GM12878 (cell line): ENCODE results near the gene NME7. TPM values are rescaled to one million over a fixed set of nuclear protein-coding genes. Genes with fewer than 3 reads are reported as not detected.

Experiments used
- ATAC-seq: fragments of 200-7000 bp; cut with Tn5 transposase; 3 replicates; pipeline ENCODE4 v1.9.1; 2020; ENCODE audit warnings: mild to moderate bottlenecking, moderate library complexity
- BruUV-seq: library from RNA; stranded (reverse); fragments of 400-500 nt; replicated peaks from 2 replicates; lab custom pipeline; 2021; lab: Mats Ljungman, UMichigan
- CTCF ChIA-PET: fragments of 300-600 bp; sonication (Branson Sonifier 250); formaldehyde crosslinking; extraction: SDS; loops from one replicate; lab custom pipeline; 2021; ENCODE audit warnings: inconsistent platforms; lab: Yijun Ruan, JAX
- POLR2A ChIA-PET: fragments of 350-600 bp; formaldehyde crosslinking; extraction: SDS; loops from one replicate; lab custom pipeline; 2021; ENCODE audit warnings: inconsistent platforms; lab: Charles Lee
- RAD21 ChIA-PET: fragments of 300-600 bp; sonication (Branson Sonifier 250); formaldehyde crosslinking; loops from one replicate; lab custom pipeline; 2023; ENCODE audit warnings: antibody characterized with exemption; ENCODE audit not compliant: unreplicated experiment; lab: Charles Lee
- SMC1A ChIA-PET: fragments of 300-600 bp; sonication (Branson Sonifier 250); formaldehyde crosslinking; loops from one replicate; lab custom pipeline; 2023; ENCODE audit not compliant: unreplicated experiment, uncharacterized antibody; lab: Charles Lee
- DNase-seq: peaks from one replicate; pipeline ENCODE4 v3.0.0-alpha.2; 2011; ENCODE audit warnings: low read depth, low spot score
- FAIRE-seq: peaks from 3 replicates; lab custom pipeline; 2011; peaks lifted over from hg19 to GRCh38; lab: Jason Lieb, UNC
- H2AFZ ChIP-seq: 2 replicates; pipeline ENCODE4 v1.6.0; 2011; ENCODE audit warnings: low read depth, low read length, control low read depth; ENCODE audit not compliant: control insufficient read depth
- H3K27ac ChIP-seq: 2 replicates; pipeline ENCODE4 v1.5.1; 2011; ENCODE audit warnings: control low read depth; ENCODE audit not compliant: control insufficient read depth, insufficient read depth
- H3K27me3 ChIP-seq, 2 experiments: replicated peaks in 1 of 2; 2 replicates each; pipeline versions ENCODE4 v1.6.0 to v1.6.1; 2011; ENCODE audit warnings: low read length in 1 of 2; ENCODE audit not compliant: control insufficient read depth in 2 of 2, insufficient read depth in 2 of 2
- H3K36me3 ChIP-seq, 2 experiments: 2 replicates each; pipeline ENCODE4 v1.5.1; 2011; ENCODE audit warnings: low read length in 1 of 2; ENCODE audit not compliant: control insufficient read depth in 2 of 2, insufficient read depth in 2 of 2
- H3K4me1 ChIP-seq: 2 replicates; pipeline ENCODE4 v1.6.1; 2011; ENCODE audit warnings: mild to moderate bottlenecking, low read length, moderate library complexity, mixed read lengths; ENCODE audit not compliant: control insufficient read depth, insufficient read depth
- H3K4me2 ChIP-seq: 2 replicates; pipeline ENCODE4 v1.6.0; 2011; ENCODE audit warnings: control low read depth; ENCODE audit not compliant: control insufficient read depth, insufficient read depth
- H3K4me3 ChIP-seq: fragments of 200-600 bp; sonication (generic); 2 replicates; pipeline ENCODE4 v1.5.1; 2016
- H3K79me2 ChIP-seq: 2 replicates; pipeline ENCODE4 v1.6.0; 2011; ENCODE audit warnings: low read length; ENCODE audit not compliant: control insufficient read depth, insufficient read depth
- H3K9ac ChIP-seq: 2 replicates; pipeline ENCODE4 v1.8.0; 2011; ENCODE audit warnings: low read length, control low read depth, mixed read lengths; ENCODE audit not compliant: control insufficient read depth, insufficient read depth
- H3K9me3 ChIP-seq: replicated peaks from 3 replicates; pipeline ENCODE4 v1.5.1; 2011; ENCODE audit warnings: mild to moderate bottlenecking, low read length; ENCODE audit not compliant: control insufficient read depth, insufficient read depth
- H4K20me1 ChIP-seq: 2 replicates; pipeline ENCODE4 v1.6.0; 2011; ENCODE audit not compliant: control insufficient read depth, insufficient read depth
- BACH1 ChIP-seq: fragments of 450-650 bp; IDR thresholded peaks from 2 replicates; pipeline ENCODE4 v1.6.1; 2017; ENCODE audit warnings: mild to moderate bottlenecking, borderline replicate concordance
- HDGF ChIP-seq: fragments of 450-650 bp; IDR thresholded peaks from 2 replicates; pipeline ENCODE4 v1.6.1; 2016; ENCODE audit warnings: antibody characterized with exemption
- NR2C1 ChIP-seq: fragments of 450-650 bp; IDR thresholded peaks from 2 replicates; pipeline ENCODE4 v1.6.1; 2017; ENCODE audit warnings: antibody characterized with exemption, mild to moderate bottlenecking, moderate library complexity
- RBBP5 ChIP-seq: fragments of 200-600 bp; sonication (generic); conservative IDR thresholded peaks from 2 replicates; pipeline ENCODE4 v1.6.1; 2016
- SIN3A ChIP-seq: IDR thresholded peaks from 2 replicates; pipeline ENCODE4 v1.6.1; 2012; ENCODE audit warnings: low read depth, low read length, improper control_type of control experiment
- SP1 ChIP-seq: IDR thresholded peaks from one replicate; pipeline ENCODE4 v1.6.1; 2011; ENCODE audit warnings: low read depth, low read length
- ZSCAN29 ChIP-seq: fragments of 450-650 bp; IDR thresholded peaks from 2 replicates; pipeline ENCODE4 v1.6.1; 2017; ENCODE audit warnings: mild to moderate bottlenecking, moderate library complexity
- WGBS: methylation state at CpG from one replicate; pipeline ENCODE4 v1.1.6; 2016; ENCODE audit warnings: low lambda C conversion rate; ENCODE audit not compliant: insufficient replicate concordance, insufficient coverage; ENCODE audit errors: missing lambda C conversion rate; 5-methylcytosine and 5-hydroxymethylcytosine counted together
- in situ Hi-C: fragments of 300-500 bp; cut with MboI; formaldehyde crosslinking; loops from 9 replicates; pipeline ENCODE4 v1.14.3; 2018; ENCODE audit warnings: mixed read lengths
- intact Hi-C: fragments of 100-400 bp; cut with micrococcal nuclease; formaldehyde crosslinking; loops from one replicate; pipeline ENCODE4 v1.14.2; 2022; ENCODE audit not compliant: unreplicated experiment
- polyA plus RNA-seq, 11 experiments: library from polyadenylated mRNA; depleted of rRNA in 4 of 11; unstranded in 6 of 11; stranded (reverse) in 5 of 11; fragments of >200 nt; fragmentation: Nextera tagmentation in 4 of 11; fragmentation: Illumina TruSeq in 1 of 11; extraction: Ambion mirVana in 4 of 11; extraction: Trizol in 1 of 11; gene quantifications; 1 replicate in 1 of 11; 2 replicates in 10 of 11; pipeline versions ENCODE4 v1.2.1 to v1.2.3, GENCODE V29; 2011 to 2016; ENCODE audit warnings: inconsistent platforms in 2 of 11, missing spikeins in 2 of 11, low read depth in 1 of 11
- total RNA-seq, 4 experiments: library from RNA; depleted of rRNA in 3 of 4; stranded (reverse); fragments of >200 nt in 3 of 4; fragmentation: Illumina TruSeq in 1 of 4; extraction: Trizol in 1 of 4; gene quantifications; 2 replicates each; pipeline versions ENCODE4 v1.2.1 to v1.2.3, GENCODE V29; 2013 to 2021
- TF ChIP-seq, protein P1 (sequence below): fragments of 450-650 bp; formaldehyde crosslinking; IDR thresholded peaks from 2 replicates; pipeline ENCODE4 v1.4.0; 2020; ENCODE audit warnings: mild to moderate bottlenecking, moderate library complexity
- TF ChIP-seq, protein P2 (sequence below): fragments of 450-650 bp; IDR thresholded peaks from 2 replicates; pipeline ENCODE4 v1.6.1; 2017; ENCODE audit warnings: antibody characterized with exemption, mild to moderate bottlenecking, moderate library complexity
- TF ChIP-seq, protein P3 (sequence below): fragments of 450-650 bp; IDR thresholded peaks from 2 replicates; pipeline ENCODE4 v1.6.1; 2016; ENCODE audit warnings: mild to moderate bottlenecking
- TF ChIP-seq, protein P4 (sequence below): IDR thresholded peaks from 2 replicates; pipeline ENCODE4 v1.6.1; 2012; ENCODE audit warnings: improper control_type of control experiment, low read depth, low read length; ENCODE audit not compliant: insufficient replicate concordance

NME7 gene
- total and polyA plus RNA-seq, 10 of the 15 experiments (the other 5 are each of a cell fraction or from before 2014, with no cell fraction given) = 1.5 to 15.6 (median 7.2) TPM

DNA sequence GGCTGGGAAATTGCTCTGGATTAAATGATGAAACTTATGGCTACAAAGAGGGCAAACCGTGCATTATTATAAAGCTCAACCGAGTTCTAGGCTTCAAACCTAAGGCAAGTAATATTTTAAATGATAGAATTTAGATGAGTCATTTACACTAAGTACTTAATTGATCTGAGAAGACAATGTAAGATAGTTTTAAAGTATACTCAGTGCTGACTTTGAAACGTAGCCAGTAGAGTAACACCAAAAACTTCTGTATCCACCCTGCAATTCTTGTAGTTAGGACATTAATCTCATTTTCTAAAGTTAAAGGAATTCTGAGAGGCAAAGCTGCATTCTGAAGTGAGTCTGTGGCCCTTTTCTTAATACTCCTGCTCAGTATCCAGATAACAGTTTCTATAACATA, 240.3 kb downstream of the NME7 start:
- Histone ChIP-seq H3K9me3 (no peaks in the 10 kb centered on the region), H3K4me1 (no peaks in the 10 kb centered on the region), H3K36me3 (no peaks in the 10 kb centered on the region; a peak in 2 of 4 replicates), H3K4me3 (no peak overlapping the region), H3K27ac (no peak overlapping the region), H3K27me3 (no peaks in the 10 kb centered on the region), H4K20me1 (no peaks in the 10 kb centered on the region), H3K9ac (no peak overlapping the region), H2AFZ (no peak overlapping the region), H3K79me2 (no peaks in the 10 kb centered on the region), H3K4me2 (no peak overlapping the region)
- DNase-seq = no peak
- 60% methylated on average over 3 of the region's 3 CpGs for WGBS
- CTCF ChIA-PET = interaction anchor here (0.5 to 2.7 kb wide), 7 partner anchors 10 to 524 kb away, joined by 3 to 9 read pairs (median 3); no protein-coding TSS in a partner anchor
- in situ Hi-C loops = no loop called here
- intact Hi-C loops = no loop called here
- FAIRE-seq = no peak
- BruUV-seq = no TSS peak
- RAD21 ChIA-PET = interaction anchor here (1.0 to 1.3 kb wide), 4 partner anchors 8 to 524 kb away, joined by 3 to 4 read pairs (median 4); no protein-coding TSS in a partner anchor
- POLR2A ChIA-PET = interaction anchor here (0.7 to 0.9 kb wide), 4 partner anchors 9 to 521 kb away, joined by 3 to 4 read pairs (median 4); no protein-coding TSS in a partner anchor
- SMC1A ChIA-PET = interaction anchor here (0.7 to 1.5 kb wide), 5 partner anchors 11 to 221 kb away, joined by 4 to 8 read pairs (median 5); no protein-coding TSS in a partner anchor
- ATAC-seq = no peak
- TF ChIP-seq HDGF (no peak), RBBP5 (no peak), SIN3A (no peak), BACH1 (no peak), NR2C1 (no peak), ZSCAN29 (no peak), SP1 (no peak)
- TF ChIP-seq, protein P1, sequence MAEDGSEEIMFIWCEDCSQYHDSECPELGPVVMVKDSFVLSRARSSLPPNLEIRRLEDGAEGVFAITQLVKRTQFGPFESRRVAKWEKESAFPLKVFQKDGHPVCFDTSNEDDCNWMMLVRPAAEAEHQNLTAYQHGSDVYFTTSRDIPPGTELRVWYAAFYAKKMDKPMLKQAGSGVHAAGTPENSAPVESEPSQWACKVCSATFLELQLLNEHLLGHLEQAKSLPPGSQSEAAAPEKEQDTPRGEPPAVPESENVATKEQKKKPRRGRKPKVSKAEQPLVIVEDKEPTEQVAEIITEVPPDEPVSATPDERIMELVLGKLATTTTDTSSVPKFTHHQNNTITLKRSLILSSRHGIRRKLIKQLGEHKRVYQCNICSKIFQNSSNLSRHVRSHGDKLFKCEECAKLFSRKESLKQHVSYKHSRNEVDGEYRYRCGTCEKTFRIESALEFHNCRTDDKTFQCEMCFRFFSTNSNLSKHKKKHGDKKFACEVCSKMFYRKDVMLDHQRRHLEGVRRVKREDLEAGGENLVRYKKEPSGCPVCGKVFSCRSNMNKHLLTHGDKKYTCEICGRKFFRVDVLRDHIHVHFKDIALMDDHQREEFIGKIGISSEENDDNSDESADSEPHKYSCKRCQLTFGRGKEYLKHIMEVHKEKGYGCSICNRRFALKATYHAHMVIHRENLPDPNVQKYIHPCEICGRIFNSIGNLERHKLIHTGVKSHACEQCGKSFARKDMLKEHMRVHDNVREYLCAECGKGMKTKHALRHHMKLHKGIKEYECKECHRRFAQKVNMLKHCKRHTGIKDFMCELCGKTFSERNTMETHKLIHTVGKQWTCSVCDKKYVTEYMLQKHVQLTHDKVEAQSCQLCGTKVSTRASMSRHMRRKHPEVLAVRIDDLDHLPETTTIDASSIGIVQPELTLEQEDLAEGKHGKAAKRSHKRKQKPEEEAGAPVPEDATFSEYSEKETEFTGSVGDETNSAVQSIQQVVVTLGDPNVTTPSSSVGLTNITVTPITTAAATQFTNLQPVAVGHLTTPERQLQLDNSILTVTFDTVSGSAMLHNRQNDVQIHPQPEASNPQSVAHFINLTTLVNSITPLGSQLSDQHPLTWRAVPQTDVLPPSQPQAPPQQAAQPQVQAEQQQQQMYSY (CRISPR knock-in tag) = no peak
- TF ChIP-seq, protein P2, sequence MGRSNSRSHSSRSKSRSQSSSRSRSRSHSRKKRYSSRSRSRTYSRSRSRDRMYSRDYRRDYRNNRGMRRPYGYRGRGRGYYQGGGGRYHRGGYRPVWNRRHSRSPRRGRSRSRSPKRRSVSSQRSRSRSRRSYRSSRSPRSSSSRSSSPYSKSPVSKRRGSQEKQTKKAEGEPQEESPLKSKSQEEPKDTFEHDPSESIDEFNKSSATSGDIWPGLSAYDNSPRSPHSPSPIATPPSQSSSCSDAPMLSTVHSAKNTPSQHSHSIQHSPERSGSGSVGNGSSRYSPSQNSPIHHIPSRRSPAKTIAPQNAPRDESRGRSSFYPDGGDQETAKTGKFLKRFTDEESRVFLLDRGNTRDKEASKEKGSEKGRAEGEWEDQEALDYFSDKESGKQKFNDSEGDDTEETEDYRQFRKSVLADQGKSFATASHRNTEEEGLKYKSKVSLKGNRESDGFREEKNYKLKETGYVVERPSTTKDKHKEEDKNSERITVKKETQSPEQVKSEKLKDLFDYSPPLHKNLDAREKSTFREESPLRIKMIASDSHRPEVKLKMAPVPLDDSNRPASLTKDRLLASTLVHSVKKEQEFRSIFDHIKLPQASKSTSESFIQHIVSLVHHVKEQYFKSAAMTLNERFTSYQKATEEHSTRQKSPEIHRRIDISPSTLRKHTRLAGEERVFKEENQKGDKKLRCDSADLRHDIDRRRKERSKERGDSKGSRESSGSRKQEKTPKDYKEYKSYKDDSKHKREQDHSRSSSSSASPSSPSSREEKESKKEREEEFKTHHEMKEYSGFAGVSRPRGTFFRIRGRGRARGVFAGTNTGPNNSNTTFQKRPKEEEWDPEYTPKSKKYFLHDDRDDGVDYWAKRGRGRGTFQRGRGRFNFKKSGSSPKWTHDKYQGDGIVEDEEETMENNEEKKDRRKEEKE = no peak
- TF ChIP-seq, protein P3, sequence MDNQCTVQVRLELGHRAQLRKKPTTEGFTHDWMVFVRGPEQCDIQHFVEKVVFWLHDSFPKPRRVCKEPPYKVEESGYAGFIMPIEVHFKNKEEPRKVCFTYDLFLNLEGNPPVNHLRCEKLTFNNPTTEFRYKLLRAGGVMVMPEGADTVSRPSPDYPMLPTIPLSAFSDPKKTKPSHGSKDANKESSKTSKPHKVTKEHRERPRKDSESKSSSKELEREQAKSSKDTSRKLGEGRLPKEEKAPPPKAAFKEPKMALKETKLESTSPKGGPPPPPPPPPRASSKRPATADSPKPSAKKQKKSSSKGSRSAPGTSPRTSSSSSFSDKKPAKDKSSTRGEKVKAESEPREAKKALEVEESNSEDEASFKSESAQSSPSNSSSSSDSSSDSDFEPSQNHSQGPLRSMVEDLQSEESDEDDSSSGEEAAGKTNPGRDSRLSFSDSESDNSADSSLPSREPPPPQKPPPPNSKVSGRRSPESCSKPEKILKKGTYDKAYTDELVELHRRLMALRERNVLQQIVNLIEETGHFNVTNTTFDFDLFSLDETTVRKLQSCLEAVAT = no peak
- TF ChIP-seq, protein P4, sequence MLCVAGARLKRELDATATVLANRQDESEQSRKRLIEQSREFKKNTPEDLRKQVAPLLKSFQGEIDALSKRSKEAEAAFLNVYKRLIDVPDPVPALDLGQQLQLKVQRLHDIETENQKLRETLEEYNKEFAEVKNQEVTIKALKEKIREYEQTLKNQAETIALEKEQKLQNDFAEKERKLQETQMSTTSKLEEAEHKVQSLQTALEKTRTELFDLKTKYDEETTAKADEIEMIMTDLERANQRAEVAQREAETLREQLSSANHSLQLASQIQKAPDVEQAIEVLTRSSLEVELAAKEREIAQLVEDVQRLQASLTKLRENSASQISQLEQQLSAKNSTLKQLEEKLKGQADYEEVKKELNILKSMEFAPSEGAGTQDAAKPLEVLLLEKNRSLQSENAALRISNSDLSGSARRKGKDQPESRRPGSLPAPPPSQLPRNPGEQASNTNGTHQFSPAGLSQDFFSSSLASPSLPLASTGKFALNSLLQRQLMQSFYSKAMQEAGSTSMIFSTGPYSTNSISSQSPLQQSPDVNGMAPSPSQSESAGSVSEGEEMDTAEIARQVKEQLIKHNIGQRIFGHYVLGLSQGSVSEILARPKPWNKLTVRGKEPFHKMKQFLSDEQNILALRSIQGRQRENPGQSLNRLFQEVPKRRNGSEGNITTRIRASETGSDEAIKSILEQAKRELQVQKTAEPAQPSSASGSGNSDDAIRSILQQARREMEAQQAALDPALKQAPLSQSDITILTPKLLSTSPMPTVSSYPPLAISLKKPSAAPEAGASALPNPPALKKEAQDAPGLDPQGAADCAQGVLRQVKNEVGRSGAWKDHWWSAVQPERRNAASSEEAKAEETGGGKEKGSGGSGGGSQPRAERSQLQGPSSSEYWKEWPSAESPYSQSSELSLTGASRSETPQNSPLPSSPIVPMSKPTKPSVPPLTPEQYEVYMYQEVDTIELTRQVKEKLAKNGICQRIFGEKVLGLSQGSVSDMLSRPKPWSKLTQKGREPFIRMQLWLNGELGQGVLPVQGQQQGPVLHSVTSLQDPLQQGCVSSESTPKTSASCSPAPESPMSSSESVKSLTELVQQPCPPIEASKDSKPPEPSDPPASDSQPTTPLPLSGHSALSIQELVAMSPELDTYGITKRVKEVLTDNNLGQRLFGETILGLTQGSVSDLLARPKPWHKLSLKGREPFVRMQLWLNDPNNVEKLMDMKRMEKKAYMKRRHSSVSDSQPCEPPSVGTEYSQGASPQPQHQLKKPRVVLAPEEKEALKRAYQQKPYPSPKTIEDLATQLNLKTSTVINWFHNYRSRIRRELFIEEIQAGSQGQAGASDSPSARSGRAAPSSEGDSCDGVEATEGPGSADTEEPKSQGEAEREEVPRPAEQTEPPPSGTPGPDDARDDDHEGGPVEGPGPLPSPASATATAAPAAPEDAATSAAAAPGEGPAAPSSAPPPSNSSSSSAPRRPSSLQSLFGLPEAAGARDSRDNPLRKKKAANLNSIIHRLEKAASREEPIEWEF = no peak
